Measurements from ENCODE around the gene CHMP4B. TPM values are rescaled to one million over a fixed set of nuclear protein-coding genes. Genes with fewer than 3 reads are reported as not detected.

CHMP4B gene
- 151 and 167 TPM in 2 replicates for total RNA-seq (2014; rRNA removed; shearing (Covaris generic); ENCODE audit: low replicate concordance)

- DNase-seq (ENCODE audit: low read depth) = peak; percentile 99
- in situ Hi-C loops (cut with HindIII; ENCODE audit: low pct_unique_long_range_greater_than_20kb, low sequenced_read_pairs) = no loop called here
These were observed at the start of gene CHMP4B for GRCh38 chr20:33810885-33811775. Gene CHMP4B, plus strand, starts transcription at chr20:33811348. Its CDS starts 121 bp downstream, at chr20:33811469.

GRCh38 chr20:33761698-33762250, 49.4 kb upstream of the CHMP4B start:
- no peak for DNase-seq (ENCODE audit: low read depth)
- in situ Hi-C loops (cut with HindIII; ENCODE audit: low pct_unique_long_range_greater_than_20kb, low sequenced_read_pairs) = no loop called here

GRCh38 chr20:33765099-33765498, 46.0 kb upstream of the CHMP4B start:
- in situ Hi-C loops (cut with HindIII; ENCODE audit: low pct_unique_long_range_greater_than_20kb, low sequenced_read_pairs) = no loop called here
- DNase-seq (ENCODE audit: low read depth) = no peak

- DNase-seq (ENCODE audit: low read depth) = no peak
- in situ Hi-C loops (cut with HindIII; ENCODE audit: low pct_unique_long_range_greater_than_20kb, low sequenced_read_pairs) = no loop called here
These were observed 45.6 kb upstream of the CHMP4B start for GRCh38 chr20:33765592-33765991.

GRCh38 chr20:33766686-33767085, 44.5 kb upstream of the CHMP4B start:
- no peak for DNase-seq (ENCODE audit: low read depth)
- in situ Hi-C loops (cut with HindIII; ENCODE audit: low pct_unique_long_range_greater_than_20kb, low sequenced_read_pairs) = no loop called here

GRCh38 chr20:33767777-33768138, 43.4 kb upstream of the CHMP4B start:
- in situ Hi-C loops (cut with HindIII; ENCODE audit: low pct_unique_long_range_greater_than_20kb, low sequenced_read_pairs) = no loop called here
- no peak for DNase-seq (ENCODE audit: low read depth)

GRCh38 chr20:33769043-33769442, 42.1 kb upstream of the CHMP4B start:
- in situ Hi-C loops (cut with HindIII; ENCODE audit: low pct_unique_long_range_greater_than_20kb, low sequenced_read_pairs) = no loop called here

GRCh38 chr20:33770005-33770404, 41.1 kb upstream of the CHMP4B start:
- in situ Hi-C loops (cut with HindIII; ENCODE audit: low pct_unique_long_range_greater_than_20kb, low sequenced_read_pairs) = no loop called here
- DNase-seq (ENCODE audit: low read depth) = no peak

More at GRCh38 chr20:33769043-33769442, 42.1 kb upstream of the CHMP4B start:
- no peak for DNase-seq (ENCODE audit: low read depth)

- no peak for DNase-seq (ENCODE audit: low read depth)
- in situ Hi-C loops (cut with HindIII; ENCODE audit: low pct_unique_long_range_greater_than_20kb, low sequenced_read_pairs) = no loop called here
These were observed 39.2 kb upstream of the CHMP4B start for GRCh38 chr20:33771938-33772337.

- in situ Hi-C loops (cut with HindIII; ENCODE audit: low pct_unique_long_range_greater_than_20kb, low sequenced_read_pairs) = no loop called here
- no peak for DNase-seq (ENCODE audit: low read depth)
These were observed 38.7 kb upstream of the CHMP4B start for GRCh38 chr20:33772439-33772838.

- in situ Hi-C loops (cut with HindIII; ENCODE audit: low pct_unique_long_range_greater_than_20kb, low sequenced_read_pairs) = no loop called here
- no peak for DNase-seq (ENCODE audit: low read depth)
These were observed 37.6 kb upstream of the CHMP4B start for GRCh38 chr20:33773412-33774089.

GRCh38 chr20:33777816-33778215, 33.3 kb upstream of the CHMP4B start:
- in situ Hi-C loops (cut with HindIII; ENCODE audit: low pct_unique_long_range_greater_than_20kb, low sequenced_read_pairs) = no loop called here
- DNase-seq (ENCODE audit: low read depth) = no peak

GRCh38 chr20:33781133-33781532, 30.0 kb upstream of the CHMP4B start:
- no peak for DNase-seq (ENCODE audit: low read depth)
- in situ Hi-C loops (cut with HindIII; ENCODE audit: low pct_unique_long_range_greater_than_20kb, low sequenced_read_pairs) = no loop called here

- no peak for DNase-seq (ENCODE audit: low read depth)
- in situ Hi-C loops (cut with HindIII; ENCODE audit: low pct_unique_long_range_greater_than_20kb, low sequenced_read_pairs) = no loop called here
These were observed 29.2 kb upstream of the CHMP4B start for GRCh38 chr20:33781945-33782344.

- in situ Hi-C loops (cut with HindIII; ENCODE audit: low pct_unique_long_range_greater_than_20kb, low sequenced_read_pairs) = no loop called here
These were observed 27.9 kb upstream of the CHMP4B start for GRCh38 chr20:33783256-33783655.

GRCh38 chr20:33783818-33784217, 27.3 kb upstream of the CHMP4B start:
- no peak for DNase-seq (ENCODE audit: low read depth)
- in situ Hi-C loops (cut with HindIII; ENCODE audit: low pct_unique_long_range_greater_than_20kb, low sequenced_read_pairs) = no loop called here

More at GRCh38 chr20:33783256-33783655, 27.9 kb upstream of the CHMP4B start:
- no peak for DNase-seq (ENCODE audit: low read depth)

GRCh38 chr20:33784225-33784624, 26.9 kb upstream of the CHMP4B start:
- in situ Hi-C loops (cut with HindIII; ENCODE audit: low pct_unique_long_range_greater_than_20kb, low sequenced_read_pairs) = no loop called here

GRCh38 chr20:33785503-33785902, 25.6 kb upstream of the CHMP4B start:
- DNase-seq (ENCODE audit: low read depth) = no peak
- in situ Hi-C loops (cut with HindIII; ENCODE audit: low pct_unique_long_range_greater_than_20kb, low sequenced_read_pairs) = no loop called here

More at GRCh38 chr20:33784225-33784624, 26.9 kb upstream of the CHMP4B start:
- DNase-seq (ENCODE audit: low read depth) = no peak

GRCh38 chr20:33787253-33787891, 23.8 kb upstream of the CHMP4B start:
- no peak for DNase-seq (ENCODE audit: low read depth)
- in situ Hi-C loops (cut with HindIII; ENCODE audit: low pct_unique_long_range_greater_than_20kb, low sequenced_read_pairs) = no loop called here
